ENCODE results near the gene CLDN15. TPM values are rescaled to one million over a fixed set of nuclear protein-coding genes. Genes with fewer than 3 reads are reported as not detected.

Gene CLDN15
- polyA plus RNA-seq, 1 donor (not counting 4 experiments of a cell fraction or from before 2014, with no cell fraction given), result 2.4 TPM

DNA sequence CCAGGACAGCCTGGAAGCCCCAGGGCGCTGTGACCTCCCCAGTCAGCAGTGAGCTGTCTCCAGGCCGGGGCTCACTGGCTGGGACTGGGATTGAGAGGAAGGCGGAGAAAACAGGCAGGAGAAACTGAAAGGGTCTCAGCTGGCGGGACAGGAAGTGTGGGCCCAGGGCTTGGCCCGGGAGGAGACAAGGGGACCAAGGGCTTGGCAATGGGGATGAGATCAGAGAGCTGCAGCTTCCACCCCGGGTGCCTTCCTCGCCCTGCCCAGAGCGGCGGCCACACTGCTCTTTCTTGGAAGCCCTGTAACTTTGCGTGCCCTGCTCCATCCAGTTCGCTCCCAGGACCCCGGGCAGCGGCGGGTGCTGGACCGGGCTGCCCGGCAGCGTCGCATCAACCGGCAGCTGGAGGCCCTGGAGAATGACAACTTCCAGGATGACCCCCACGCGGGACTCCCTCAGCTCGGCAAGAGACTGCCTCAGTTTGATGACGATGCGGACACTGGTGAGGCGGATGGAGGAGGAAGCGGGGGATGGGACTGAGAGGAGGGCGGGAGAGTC lies 15.2 kb downstream of the CLDN15 start:
- FAIRE-seq, result no peak
- Histone ChIP-seq H3K27me3 (ENCODE audit: control insufficient read depth, extremely low read depth, insufficient read depth, low read length) (no peaks in the 10 kb centered on the region), H4K20me1 (ENCODE audit: control insufficient read depth, extremely low read depth, insufficient read depth, low read length) (no peaks in the 10 kb centered on the region), H3K4me2 (ENCODE audit: control insufficient read depth, extremely low read depth, insufficient read depth, low read depth, low read length) (no peak overlapping the region), H3K9me1 (ENCODE audit: control insufficient read depth, extremely low read depth, insufficient read depth, low read length) (no peaks in the 10 kb centered on the region), H3K9me3 (ENCODE audit: control insufficient read depth, low read depth, low read length) (no peaks in the 10 kb centered on the region), H3K4me3 (ENCODE audit: control insufficient read depth in 2 of 3, extremely low read depth in 1 of 3, insufficient read depth in 2 of 3, low read depth in 1 of 3, low read length in 3 of 3) (no peak overlapping the region), H2AFZ (ENCODE audit: control insufficient read depth, low read length) (no peak overlapping the region), H3K27ac (ENCODE audit: control insufficient read depth, insufficient read depth, low read length) (no peak overlapping the region), H3K36me3 (ENCODE audit: control insufficient read depth in 2 of 2, extremely low read depth in 1 of 2, insufficient read depth in 2 of 2, low read length in 2 of 2) (peaks cover 15 to 26% of the 10 kb centered on the region in 2 experiments), H3K9ac (ENCODE audit: control insufficient read depth, extremely low read depth, insufficient read depth, low read length) (no peak overlapping the region), H3K79me2 (ENCODE audit: control insufficient read depth, insufficient read depth, low read length) (peaks cover 44% of the 10 kb centered on the region), H3K4me1 (ENCODE audit: control insufficient read depth, extremely low read depth, insufficient read depth, low read length) (peaks cover 6% of the 10 kb centered on the region)
- TF ChIP-seq, protein P1, sequence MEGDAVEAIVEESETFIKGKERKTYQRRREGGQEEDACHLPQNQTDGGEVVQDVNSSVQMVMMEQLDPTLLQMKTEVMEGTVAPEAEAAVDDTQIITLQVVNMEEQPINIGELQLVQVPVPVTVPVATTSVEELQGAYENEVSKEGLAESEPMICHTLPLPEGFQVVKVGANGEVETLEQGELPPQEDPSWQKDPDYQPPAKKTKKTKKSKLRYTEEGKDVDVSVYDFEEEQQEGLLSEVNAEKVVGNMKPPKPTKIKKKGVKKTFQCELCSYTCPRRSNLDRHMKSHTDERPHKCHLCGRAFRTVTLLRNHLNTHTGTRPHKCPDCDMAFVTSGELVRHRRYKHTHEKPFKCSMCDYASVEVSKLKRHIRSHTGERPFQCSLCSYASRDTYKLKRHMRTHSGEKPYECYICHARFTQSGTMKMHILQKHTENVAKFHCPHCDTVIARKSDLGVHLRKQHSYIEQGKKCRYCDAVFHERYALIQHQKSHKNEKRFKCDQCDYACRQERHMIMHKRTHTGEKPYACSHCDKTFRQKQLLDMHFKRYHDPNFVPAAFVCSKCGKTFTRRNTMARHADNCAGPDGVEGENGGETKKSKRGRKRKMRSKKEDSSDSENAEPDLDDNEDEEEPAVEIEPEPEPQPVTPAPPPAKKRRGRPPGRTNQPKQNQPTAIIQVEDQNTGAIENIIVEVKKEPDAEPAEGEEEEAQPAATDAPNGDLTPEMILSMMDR (optimal IDR thresholded peaks at IDR 0.05 in 1 of 3, IDR thresholded peaks at IDR 0.05 in 1 of 3, conservative IDR thresholded peaks at IDR 0.05 in 1 of 3; ENCODE audit: extremely low read depth in 1 of 3, insufficient read depth in 2 of 3, low read length in 3 of 3), result no peak
- no peak for DNase-seq (ENCODE audit: low read depth, low spot score)
- dilution Hi-C loops (cut with MboI; ENCODE audit: extremely low pct_ligation_motif_present, low sequenced_read_pairs), result no loop called here

DNA sequence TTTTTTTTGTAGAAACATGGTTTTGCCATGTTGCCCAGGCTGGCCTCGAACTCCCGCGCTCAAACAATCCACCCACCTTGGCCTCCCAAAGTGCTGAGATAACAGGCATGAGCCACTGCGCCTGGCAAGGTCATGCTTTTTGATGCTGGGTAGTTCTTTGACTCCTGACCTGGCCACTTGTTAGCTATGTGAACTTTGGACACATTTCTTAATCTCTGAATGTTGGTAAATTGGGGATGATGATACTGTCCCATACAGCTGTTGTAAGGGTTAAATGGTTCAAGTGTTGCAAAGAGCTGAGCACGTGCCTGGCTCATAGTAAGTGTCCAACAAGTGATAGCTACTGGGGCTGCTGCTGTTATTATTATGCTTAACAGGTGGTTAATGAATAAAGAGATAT lies 17.3 kb downstream of the CLDN15 start:
- Histone ChIP-seq H3K9me1 (ENCODE audit: control insufficient read depth, extremely low read depth, insufficient read depth, low read length) (no peaks in the 10 kb centered on the region), H3K4me2 (ENCODE audit: control insufficient read depth, extremely low read depth, insufficient read depth, low read depth, low read length) (no peak overlapping the region), H3K9ac (ENCODE audit: control insufficient read depth, extremely low read depth, insufficient read depth, low read length) (no peak overlapping the region), H3K36me3 (ENCODE audit: control insufficient read depth in 2 of 2, extremely low read depth in 1 of 2, insufficient read depth in 2 of 2, low read length in 2 of 2) (peaks cover 19 to 20% of the 10 kb centered on the region in 2 experiments), H3K27ac (ENCODE audit: control insufficient read depth, insufficient read depth, low read length) (no peak overlapping the region), H3K27me3 (ENCODE audit: control insufficient read depth, extremely low read depth, insufficient read depth, low read length) (no peaks in the 10 kb centered on the region), H3K4me1 (ENCODE audit: control insufficient read depth, extremely low read depth, insufficient read depth, low read length) (peaks cover 14% of the 10 kb centered on the region), H3K9me3 (ENCODE audit: control insufficient read depth, low read depth, low read length) (no peaks in the 10 kb centered on the region), H3K4me3 (ENCODE audit: control insufficient read depth in 2 of 3, extremely low read depth in 1 of 3, insufficient read depth in 2 of 3, low read depth in 1 of 3, low read length in 3 of 3) (no peak overlapping the region), H3K79me2 (ENCODE audit: control insufficient read depth, insufficient read depth, low read length) (peaks cover 61% of the 10 kb centered on the region), H2AFZ (ENCODE audit: control insufficient read depth, low read length) (no peak overlapping the region), H4K20me1 (ENCODE audit: control insufficient read depth, extremely low read depth, insufficient read depth, low read length) (no peaks in the 10 kb centered on the region)
- FAIRE-seq, result no peak
- DNase-seq (ENCODE audit: low read depth, low spot score), result no peak
- TF ChIP-seq, protein P1 (optimal IDR thresholded peaks at IDR 0.05 in 1 of 3, IDR thresholded peaks at IDR 0.05 in 1 of 3, conservative IDR thresholded peaks at IDR 0.05 in 1 of 3; ENCODE audit: extremely low read depth in 1 of 3, insufficient read depth in 2 of 3, low read length in 3 of 3), result no peak
- no peak for TF ChIP-seq EZH2 (IDR thresholded peaks at IDR 0.05; ENCODE audit: low read length)
- dilution Hi-C loops (cut with MboI; ENCODE audit: extremely low pct_ligation_motif_present, low sequenced_read_pairs), result no loop called here

All from keratinocyte (primary cell).